HepG2 (cell line): ENCODE results near the gene TRAF3. TPM values are rescaled to one million over a fixed set of nuclear protein-coding genes. Genes with fewer than 3 reads are reported as not detected.

ENCODE experiments used
- CEBPB ChIP-seq: IDR thresholded peaks from 2 replicates; pipeline ENCODE4 v1.6.1; 2011; ENCODE audit warnings: low read depth, low read length, improper control_type of control experiment, borderline replicate concordance
- CEBPZ ChIP-seq: IDR thresholded peaks from 2 replicates; pipeline ENCODE4 v1.6.1; 2012; ENCODE audit warnings: low read length, improper control_type of control experiment
- CREM ChIP-seq, 2 experiments: sonication (generic) in 1 of 2; formaldehyde crosslinking in 1 of 2; IDR thresholded peaks; 2 replicates each; pipeline versions ENCODE4 v1.4.0 to v1.6.1; 2016 to 2020; ENCODE audit warnings: antibody characterized with exemption in 1 of 2, mild to moderate bottlenecking in 1 of 2, missing genetic modification reagents in 1 of 2
- EHMT2 ChIP-seq: fragments of 200-600 bp; sonication (generic); IDR thresholded peaks from 2 replicates; pipeline ENCODE4 v1.7.0; 2017; ENCODE audit warnings: antibody characterized with exemption, low read depth, low read length, borderline replicate concordance
- FOSL1 ChIP-seq: sonication (generic); formaldehyde crosslinking; IDR thresholded peaks from 2 replicates; pipeline ENCODE4 v1.9.0; 2021; ENCODE audit warnings: missing genetic modification reagents, borderline replicate concordance
- GLMP ChIP-seq: sonication (generic); formaldehyde crosslinking; IDR thresholded peaks from 2 replicates; pipeline ENCODE4 v1.9.0; 2021; ENCODE audit warnings: missing genetic modification reagents, mild to moderate bottlenecking, borderline replicate concordance
- MAFK ChIP-seq, 2 experiments: IDR thresholded peaks in 1 of 2; conservative IDR thresholded peaks in 1 of 2; 2 replicates each; pipeline ENCODE4 v1.6.1; 2011; ENCODE audit warnings: improper control_type of control experiment in 2 of 2, low read length in 2 of 2
- MNT ChIP-seq: fragments of 450-650 bp; IDR thresholded peaks from 2 replicates; pipeline ENCODE4 v1.6.1; 2016
- MTF2 ChIP-seq: sonication (generic); formaldehyde crosslinking; IDR thresholded peaks from 2 replicates; pipeline ENCODE4 v1.5.0; 2020; ENCODE audit warnings: missing genetic modification reagents, borderline replicate concordance
- NCOA2 ChIP-seq: sonication (generic); formaldehyde crosslinking; IDR thresholded peaks from 2 replicates; pipeline ENCODE4 v1.8.0; 2022; ENCODE audit warnings: inconsistent platforms
- NRL ChIP-seq: sonication (generic); formaldehyde crosslinking; IDR thresholded peaks from 2 replicates; pipeline ENCODE4 v1.5.0; 2020; ENCODE audit warnings: missing genetic modification reagents, mild to moderate bottlenecking, moderate library complexity, borderline replicate concordance
- SMAD1 ChIP-seq: sonication (generic); formaldehyde crosslinking; IDR thresholded peaks from 2 replicates; pipeline ENCODE4 v1.4.0; 2020; ENCODE audit warnings: missing genetic modification reagents, low read depth, mild to moderate bottlenecking, borderline replicate concordance
- SMYD3 ChIP-seq: sonication (generic); formaldehyde crosslinking; IDR thresholded peaks from 2 replicates; pipeline ENCODE4 v1.8.1; 2023; ENCODE audit warnings: mild to moderate bottlenecking, missing genetic modification reagents
- ZBTB1 ChIP-seq: sonication (generic); formaldehyde crosslinking; IDR thresholded peaks from 2 replicates; pipeline ENCODE4 v1.4.0; 2020; ENCODE audit warnings: missing genetic modification reagents, borderline replicate concordance
- ZBTB39 ChIP-seq: sonication (generic); formaldehyde crosslinking; IDR thresholded peaks from 2 replicates; pipeline ENCODE4 v1.5.0; 2020; ENCODE audit warnings: missing genetic modification reagents
- ZFP1 ChIP-seq: IDR thresholded peaks from 2 replicates; pipeline ENCODE4 v1.6.1; 2016
- ZFP36 ChIP-seq: fragments of 150-350 bp; IDR thresholded peaks from 2 replicates; pipeline ENCODE4 v1.6.1; 2018; ENCODE audit warnings: borderline replicate concordance, low read length, low read depth; ENCODE audit not compliant: partially characterized antibody
- ZFY ChIP-seq: sonication (generic); formaldehyde crosslinking; IDR thresholded peaks from 2 replicates; pipeline ENCODE4 v1.4.0; 2020; ENCODE audit warnings: missing genetic modification reagents
- ZNF207 ChIP-seq: fragments of 450-650 bp; IDR thresholded peaks from 2 replicates; pipeline ENCODE4 v1.6.1; 2016; ENCODE audit warnings: antibody characterized with exemption, borderline replicate concordance
- ZNF468 ChIP-seq: sonication (generic); formaldehyde crosslinking; IDR thresholded peaks from 2 replicates; pipeline ENCODE4 v1.8.0; 2022; ENCODE audit warnings: mild to moderate bottlenecking, moderate library complexity, missing genetic modification reagents
- ZNF567 ChIP-seq: sonication (generic); formaldehyde crosslinking; IDR thresholded peaks from 2 replicates; pipeline ENCODE4 v1.8.1; 2023; ENCODE audit warnings: mild to moderate bottlenecking, missing genetic modification reagents, borderline replicate concordance
- ZNF570 ChIP-seq: sonication (generic); formaldehyde crosslinking; IDR thresholded peaks from 2 replicates; pipeline ENCODE4 v1.4.0; 2020; ENCODE audit warnings: mild to moderate bottlenecking, missing genetic modification reagents, borderline replicate concordance
- ZNF672 ChIP-seq: sonication (generic); formaldehyde crosslinking; IDR thresholded peaks from 2 replicates; pipeline ENCODE4 v1.8.1; 2022; ENCODE audit warnings: missing genetic modification reagents
- polyA plus RNA-seq, 8 experiments: library from polyadenylated mRNA; depleted of rRNA in 3 of 8; stranded (reverse) in 7 of 8; unstranded in 1 of 8; fragments of >200 nt; fragmentation: Illumina TruSeq in 4 of 8; extraction: Trizol in 4 of 8; gene quantifications; 2 replicates each; pipeline versions ENCODE4 v1.2.1 to v1.2.3, GENCODE V29; 2011 to 2016; ENCODE audit warnings: low read depth in 4 of 8, missing spikeins in 1 of 8, mixed read lengths in 1 of 8; ENCODE audit not compliant: insufficient read depth in 1 of 8
- total RNA-seq, 5 experiments: library from RNA; depleted of rRNA; stranded (reverse); fragments of >200 nt; fragmentation: Illumina TruSeq; extraction: Trizol; gene quantifications; 2 replicates each; pipeline ENCODE4 v1.2.3, GENCODE V29; 2016; ENCODE audit warnings: low read depth in 1 of 5

Gene TRAF3
- total and polyA plus RNA-seq, 2 of the 13 experiments (the other 11 are each of a cell fraction or from before 2014, with no cell fraction given): 6.9 to 12.2 TPM

GRCh38 chr14:102873546-102874061 lies 96.4 kb downstream of the TRAF3 start (continued):
- TF ChIP-seq ZNF570 (CRISPR knock-in tag): no peak
- no peak for TF ChIP-seq SMYD3 (CRISPR knock-in tag)
- TF ChIP-seq FOSL1 (CRISPR knock-in tag): no peak
- peak; percentile 89 for TF ChIP-seq CREM (IDR thresholded peaks at IDR 0.05)
- no peak for TF ChIP-seq CREM (CRISPR knock-in tag; IDR thresholded peaks at IDR 0.05)
- 0 out of 2 replicates have a peak, but pooled peaks have one; percentile 77 for TF ChIP-seq ZFP1
- TF ChIP-seq EHMT2: no peak
- no peak for TF ChIP-seq CEBPB
- TF ChIP-seq MAFK (conservative IDR thresholded peaks at IDR 0.05 in 1 of 2, IDR thresholded peaks at IDR 0.05 in 1 of 2; ENCODE audit: low read length in 2 of 2): no peak
- TF ChIP-seq ZBTB1 (CRISPR knock-in tag): no peak
- TF ChIP-seq ZNF672 (CRISPR knock-in tag): no peak
- TF ChIP-seq NRL (CRISPR knock-in tag): no peak
- peak; percentile 47 for TF ChIP-seq ZFY (CRISPR knock-in tag)
- no peak for TF ChIP-seq ZNF567 (CRISPR knock-in tag)
- TF ChIP-seq MTF2 (CRISPR knock-in tag): no peak
- TF ChIP-seq NCOA2 (CRISPR knock-in tag): peak; percentile 93
- TF ChIP-seq ZBTB39 (CRISPR knock-in tag): no peak
- no peak for TF ChIP-seq ZNF207
- TF ChIP-seq MNT: no peak
- TF ChIP-seq CEBPZ: no peak
- no peak for TF ChIP-seq GLMP (CRISPR knock-in tag)
- no peak for TF ChIP-seq SMAD1 (CRISPR knock-in tag)
- TF ChIP-seq ZNF468 (CRISPR knock-in tag): no peak
- no peak for TF ChIP-seq ZFP36
